ENCODE measurements around the gene TBXAS1. TPM values are rescaled to one million over a fixed set of nuclear protein-coding genes. Genes with fewer than 3 reads are reported as not detected.

Gene TBXAS1
- polyA plus RNA-seq, 2 of the 4 experiments (the other 2 are of a cell fraction) = 8.8 to 11.6 TPM

- DNase-seq (ENCODE audit: low read depth in 1 of 2, low spot score in 1 of 2) = no peak
- ATAC-seq = no peak
- ChIA-PET CTCF (interaction anchor here (1.6 kb wide), 1 partner anchor 20 kb away, joined by 6 read pairs; no protein-coding TSS in a partner anchor), POLR2A (no interaction called here)
- TF ChIP-seq ESRRA (IDR thresholded peaks at IDR 0.05; ENCODE audit: borderline replicate concordance, low read length) (no peak), ZFP36 (IDR thresholded peaks at IDR 0.05; ENCODE audit: borderline replicate concordance, partially characterized antibody) (peak; percentile 29)
- FAIRE-seq = no peak
- H3K27ac ChIP-seq = no peak overlapping the region
- WGBS (ENCODE audit: missing lambda C conversion rate) = 68% methylated on average over 9 of the region's 9 CpGs
- no peaks in the 10 kb centered on the region for H3K4me1 ChIP-seq
- H3K9me3 ChIP-seq = no peaks in the 10 kb centered on the region
- no peak overlapping the region for H3K4me2 ChIP-seq
- H3K4me3 ChIP-seq = no peak overlapping the region
Observed at GRCh38 chr7:139982927-139983920, 154.2 kb downstream of the TBXAS1 start.

GRCh38 chr7:139984642-139985539 lies 155.8 kb downstream of the TBXAS1 start:
- 66% methylated on average over 8 of the region's 8 CpGs for WGBS (ENCODE audit: missing lambda C conversion rate)
- TF ChIP-seq REST (IDR thresholded peaks at IDR 0.05) = no peak
- TF ChIP-seq ZNF302 (CRISPR knock-in tag; IDR thresholded peaks at IDR 0.05) = no peak
- TF ChIP-seq ATOH8 (CRISPR knock-in tag; IDR thresholded peaks at IDR 0.05; ENCODE audit: low read depth) = no peak
- no peak for TF ChIP-seq ELK1 (IDR thresholded peaks at IDR 0.05; ENCODE audit: low read depth, low read length)
- TF ChIP-seq CHD2 (IDR thresholded peaks at IDR 0.05; ENCODE audit: low read length, partially characterized antibody) = no peak
- no peak for TF ChIP-seq USF2 (IDR thresholded peaks at IDR 0.05)
- no peak for TF ChIP-seq NPAS2 (CRISPR knock-in tag; IDR thresholded peaks at IDR 0.05; ENCODE audit: borderline replicate concordance)
- TF ChIP-seq SREBF2 (IDR thresholded peaks at IDR 0.05) = no peak
- TF ChIP-seq RNF2 (IDR thresholded peaks at IDR 0.05; ENCODE audit: borderline replicate concordance, low read depth) = no peak
- no peak for TF ChIP-seq EP300 (IDR thresholded peaks at IDR 0.05)
- no peak for TF ChIP-seq FOXS1 (CRISPR knock-in tag; IDR thresholded peaks at IDR 0.05)
- no peak for TF ChIP-seq FOSL2 (IDR thresholded peaks at IDR 0.05)
- no peak for TF ChIP-seq FOSL2 (CRISPR knock-in tag; IDR thresholded peaks at IDR 0.05)
- TF ChIP-seq CBX2 (IDR thresholded peaks at IDR 0.05; ENCODE audit: borderline replicate concordance, low read depth) = no peak
- TF ChIP-seq NFE2L2 (conservative IDR thresholded peaks at IDR 0.05; ENCODE audit: low read length) = no peak
- TF ChIP-seq RFX5 (IDR thresholded peaks at IDR 0.05) = no peak
- no peak for TF ChIP-seq PBX3 (IDR thresholded peaks at IDR 0.05)
- no peak for TF ChIP-seq BCL3 (IDR thresholded peaks at IDR 0.05)
- TF ChIP-seq CEBPB (IDR thresholded peaks at IDR 0.05) = no peak
- no peak for TF ChIP-seq HES2 (IDR thresholded peaks at IDR 0.05)
- TF ChIP-seq EHMT2 (IDR thresholded peaks at IDR 0.05; ENCODE audit: low read depth) = no peak
- CTCF ChIA-PET = interaction anchor here (1.3 to 3.4 kb wide), 4 partner anchors 17 to 382 kb away, joined by 3 to 14 read pairs (median 9); no protein-coding TSS in a partner anchor
- no peaks in the 10 kb centered on the region for H3K4me1 ChIP-seq
- DNase-seq (ENCODE audit: low read depth in 1 of 2, low spot score in 1 of 2) = no peak
- H3K4me3 ChIP-seq = no peak overlapping the region
- no peak for ATAC-seq
- no peaks in the 10 kb centered on the region for H3K9me3 ChIP-seq
- FAIRE-seq = no peak
- H3K27ac ChIP-seq = no peak overlapping the region
- POLR2A ChIA-PET = no interaction called here
- H3K4me2 ChIP-seq = no peak overlapping the region
